ENCODE measurements around the gene ARHGAP4.

- TF ChIP-seq CTCF (conservative IDR thresholded peaks at IDR 0.05) (no peak), EZH2 (IDR thresholded peaks at IDR 0.05; ENCODE audit: low read depth) (no peak)
These were observed 5.1 kb upstream of the ARHGAP4 start for GRCh38 chrX:153931151-153931550.
